ENCODE data around the gene CNIH2. TPM values are rescaled to one million over a fixed set of nuclear protein-coding genes. Genes with fewer than 3 reads are reported as not detected.
A peak's percentile ranks its signal among the peaks of the same experiment; 100 is the strongest.

The CNIH2 gene
- total and polyA plus RNA-seq, 9 of the 15 experiments (the other 6 are each of a cell fraction or from before 2014, with no cell fraction given) = 0.26 to 0.89 (median 0.40) TPM; not detected in 4

DNA sequence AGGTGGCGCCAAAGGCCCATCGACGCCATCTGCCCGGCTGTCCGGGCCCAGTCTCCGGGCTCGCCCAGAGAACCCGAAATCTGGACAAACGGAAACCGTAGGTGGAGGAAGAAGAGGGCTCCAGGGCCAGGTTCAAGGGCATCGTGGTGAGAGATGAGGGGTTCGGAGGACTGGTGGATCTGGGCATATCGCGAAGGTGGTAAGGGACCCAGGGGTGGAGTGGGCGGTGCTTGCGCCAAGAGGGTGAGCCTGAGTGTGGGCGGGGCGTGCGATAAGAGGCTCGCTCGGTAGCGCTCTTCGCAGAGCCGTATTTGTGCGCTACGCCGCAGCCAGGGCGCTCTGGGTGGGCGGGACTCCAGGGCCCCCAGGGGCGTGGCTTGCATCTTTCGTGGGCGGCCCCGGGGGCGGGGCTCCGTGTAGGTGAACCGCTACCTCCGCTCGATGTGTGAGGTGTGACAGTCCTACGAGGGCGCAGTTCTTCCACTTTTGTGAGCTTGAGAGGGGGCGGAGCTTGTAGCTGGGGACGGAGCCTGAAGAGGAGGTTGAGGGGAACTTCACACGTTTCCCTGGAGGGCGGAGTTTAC lies 34.1 kb downstream of the CNIH2 start (continued):
- TF ChIP-seq, protein P1, sequence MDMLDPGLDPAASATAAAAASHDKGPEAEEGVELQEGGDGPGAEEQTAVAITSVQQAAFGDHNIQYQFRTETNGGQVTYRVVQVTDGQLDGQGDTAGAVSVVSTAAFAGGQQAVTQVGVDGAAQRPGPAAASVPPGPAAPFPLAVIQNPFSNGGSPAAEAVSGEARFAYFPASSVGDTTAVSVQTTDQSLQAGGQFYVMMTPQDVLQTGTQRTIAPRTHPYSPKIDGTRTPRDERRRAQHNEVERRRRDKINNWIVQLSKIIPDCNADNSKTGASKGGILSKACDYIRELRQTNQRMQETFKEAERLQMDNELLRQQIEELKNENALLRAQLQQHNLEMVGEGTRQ (CRISPR knock-in tag; IDR thresholded peaks at IDR 0.05) = no peak
- no peak for TF ChIP-seq BCLAF1 (IDR thresholded peaks at IDR 0.05; ENCODE audit: borderline replicate concordance in 1 of 2, control insufficient read depth in 1 of 2, low read depth in 2 of 2, low read length in 1 of 2)
- TF ChIP-seq SLC30A9 (CRISPR knock-in tag; IDR thresholded peaks at IDR 0.05) = no peak
- no peak for TF ChIP-seq CHD4 (IDR thresholded peaks at IDR 0.05; ENCODE audit: insufficient read depth, insufficient replicate concordance, low read depth, low read length, poor library complexity, severe bottlenecking)
- peak; percentile 52; the same call in 1 of the 2 replicates for TF ChIP-seq ATF6 (CRISPR knock-in tag; IDR thresholded peaks at IDR 0.05)
- TF ChIP-seq HLTF (IDR thresholded peaks at IDR 0.05) = peak; percentile 86
- TF ChIP-seq ZFP1 (CRISPR knock-in tag; IDR thresholded peaks at IDR 0.05) = no peak
- TF ChIP-seq, protein P2, sequence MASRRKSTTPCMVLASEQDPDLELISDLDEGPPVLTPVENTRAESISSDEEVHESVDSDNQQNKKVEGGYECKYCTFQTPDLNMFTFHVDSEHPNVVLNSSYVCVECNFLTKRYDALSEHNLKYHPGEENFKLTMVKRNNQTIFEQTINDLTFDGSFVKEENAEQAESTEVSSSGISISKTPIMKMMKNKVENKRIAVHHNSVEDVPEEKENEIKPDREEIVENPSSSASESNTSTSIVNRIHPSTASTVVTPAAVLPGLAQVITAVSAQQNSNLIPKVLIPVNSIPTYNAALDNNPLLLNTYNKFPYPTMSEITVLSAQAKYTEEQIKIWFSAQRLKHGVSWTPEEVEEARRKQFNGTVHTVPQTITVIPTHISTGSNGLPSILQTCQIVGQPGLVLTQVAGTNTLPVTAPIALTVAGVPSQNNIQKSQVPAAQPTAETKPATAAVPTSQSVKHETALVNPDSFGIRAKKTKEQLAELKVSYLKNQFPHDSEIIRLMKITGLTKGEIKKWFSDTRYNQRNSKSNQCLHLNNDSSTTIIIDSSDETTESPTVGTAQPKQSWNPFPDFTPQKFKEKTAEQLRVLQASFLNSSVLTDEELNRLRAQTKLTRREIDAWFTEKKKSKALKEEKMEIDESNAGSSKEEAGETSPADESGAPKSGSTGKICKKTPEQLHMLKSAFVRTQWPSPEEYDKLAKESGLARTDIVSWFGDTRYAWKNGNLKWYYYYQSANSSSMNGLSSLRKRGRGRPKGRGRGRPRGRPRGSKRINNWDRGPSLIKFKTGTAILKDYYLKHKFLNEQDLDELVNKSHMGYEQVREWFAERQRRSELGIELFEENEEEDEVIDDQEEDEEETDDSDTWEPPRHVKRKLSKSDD (conservative IDR thresholded peaks at IDR 0.05; ENCODE audit: low read length) = 0 out of 2 replicates have a peak, but pooled peaks have one; percentile 25
- TF ChIP-seq KDM1A (IDR thresholded peaks at IDR 0.05) = peak; percentile 92 to 94
- no peak for TF ChIP-seq RFX1 (IDR thresholded peaks at IDR 0.05)
- TF ChIP-seq ATF1 (CRISPR knock-in tag; IDR thresholded peaks at IDR 0.05) = no peak
- peak; percentile 79 for TF ChIP-seq ATF1 (tag; IDR thresholded peaks at IDR 0.05)
- no peak; the same call in none of the 2 replicates for TF ChIP-seq MYNN (IDR thresholded peaks at IDR 0.05)
- TF ChIP-seq MYNN (CRISPR knock-in tag; IDR thresholded peaks at IDR 0.05) = no peak
- TF ChIP-seq ZNF431 (CRISPR knock-in tag; IDR thresholded peaks at IDR 0.05) = peak; percentile 78; the same call in 1 of the 2 replicates
- no peak for TF ChIP-seq BRD4 (IDR thresholded peaks at IDR 0.05)

Measured in K562 (cell line).